ENCODE results near the gene TCEA2.

- TF ChIP-seq REST (IDR thresholded peaks at IDR 0.05; ENCODE audit: borderline replicate concordance) (no peak), POLR2AphosphoS5 (IDR thresholded peaks at IDR 0.05) (no peak), CTCF (IDR thresholded peaks at IDR 0.05; ENCODE audit: poor library complexity, severe bottlenecking) (no peak), TAF1 (IDR thresholded peaks at IDR 0.05; ENCODE audit: low read depth) (no peak), EZH2 (IDR thresholded peaks at IDR 0.05; ENCODE audit: borderline replicate concordance, insufficient read depth, low read length, poor library complexity, severe bottlenecking) (no peak), EP300 (conservative IDR thresholded peaks at IDR 0.05; ENCODE audit: poor library complexity, severe bottlenecking) (no peak)
Observed at GRCh38 chr20:64055893-64056638, 6.9 kb upstream of the TCEA2 start.
